K562 (cell line): ENCODE data around the gene OR52W1. TPM values are rescaled to one million over a fixed set of nuclear protein-coding genes. Genes with fewer than 3 reads are reported as not detected.

Source experiments
- ATAC-seq: fragments of 200-7000 bp; cut with Tn5 transposase; 3 replicates; pipeline ENCODE4 v1.9.1; 2020; ENCODE audit warnings: moderate library complexity
- BruUV-seq: library from RNA; stranded (reverse); fragments of 400-500 nt; replicated peaks from 2 replicates; lab custom pipeline; 2021; lab: Mats Ljungman, UMichigan
- CTCF ChIA-PET: fragments of 300-600 bp; formaldehyde crosslinking; extraction: SDS; loops from one replicate; lab custom pipeline; 2021; ENCODE audit warnings: low intra/inter-chr PET ratio; lab: Yijun Ruan, JAX
- POLR2A ChIA-PET: fragments of 300-600, 350-650 bp; sonication (Branson Sonifier 250); formaldehyde crosslinking; extraction: SDS; loops from one replicate; lab custom pipeline; 2021; ENCODE audit warnings: antibody characterized with exemption, inconsistent platforms; lab: Yijun Ruan, JAX
- DNase-seq, 4 experiments: peaks; one replicate each; pipeline versions ENCODE4 v3.0.0 to v3.0.0-alpha.2; 2011 to 2018; ENCODE audit warnings: low spot score in 3 of 4, mixed read lengths in 3 of 4; ENCODE audit errors: extremely low read depth in 1 of 4
- FAIRE-seq: peaks from 2 replicates; lab custom pipeline; 2011; peaks lifted over from hg19 to GRCh38; lab: Jason Lieb, UNC
- H2AFZ ChIP-seq: 2 replicates; pipeline ENCODE4 v1.6.0; 2011; ENCODE audit warnings: low read depth, low read length, control low read depth, inconsistent platforms
- H3K27ac ChIP-seq: fragments of 200-600 bp; 3 replicates; pipeline ENCODE4 v1.8.0; 2011; ENCODE audit warnings: low read depth, mild to moderate bottlenecking, control low read depth, inconsistent platforms, low read length, moderate library complexity, mixed read lengths; ENCODE audit errors: extremely low read depth
- H3K27me3 ChIP-seq, 2 experiments: fragments of 300-600 bp in 1 of 2; 2 replicates in 1 of 2; 3 replicates in 1 of 2; pipeline versions ENCODE4 v1.6.0 to v1.8.0; 2011; ENCODE audit warnings: inconsistent platforms in 2 of 2, low read length in 2 of 2, mild to moderate bottlenecking in 1 of 2, mixed read lengths in 1 of 2, moderate library complexity in 1 of 2; ENCODE audit not compliant: control insufficient read depth in 2 of 2, insufficient read depth in 2 of 2
- H3K36me3 ChIP-seq: fragments of 300-600 bp; 3 replicates; pipeline ENCODE4 v1.8.0; 2011; ENCODE audit warnings: mild to moderate bottlenecking, low read length, inconsistent platforms; ENCODE audit not compliant: control insufficient read depth, insufficient read depth
- H3K4me1 ChIP-seq, 2 experiments: fragments of 200-600 bp in 1 of 2; replicated peaks in 1 of 2; 2 replicates in 1 of 2; 3 replicates in 1 of 2; pipeline versions ENCODE4 v1.5.1 to v1.8.0; 2011; ENCODE audit warnings: inconsistent platforms in 2 of 2, low read length in 2 of 2, mild to moderate bottlenecking in 1 of 2, mixed read lengths in 1 of 2, moderate library complexity in 1 of 2; ENCODE audit not compliant: control insufficient read depth in 2 of 2, insufficient read depth in 2 of 2
- H3K4me2 ChIP-seq: 2 replicates; pipeline ENCODE4 v1.6.1; 2011; ENCODE audit warnings: low read length, control low read depth, inconsistent platforms, mixed read lengths; ENCODE audit not compliant: insufficient read depth
- H3K4me3 ChIP-seq: fragments of 200-600 bp; sonication (generic), shearing (Covaris generic); 2 replicates; pipeline ENCODE4 v1.5.1; 2016; ENCODE audit warnings: control low read depth, inconsistent platforms
- H3K79me2 ChIP-seq: fragments of 200-600 bp; 3 replicates; pipeline ENCODE4 v1.8.0; 2011; ENCODE audit warnings: low read length, inconsistent platforms; ENCODE audit not compliant: control insufficient read depth, insufficient read depth
- H3K9ac ChIP-seq, 2 experiments: 2 replicates each; pipeline versions ENCODE4 v1.6.0 to v1.6.1; 2011; ENCODE audit warnings: low read depth in 2 of 2, low read length in 2 of 2, control low read depth in 1 of 2, inconsistent platforms in 1 of 2, mild to moderate bottlenecking in 1 of 2, mixed read lengths in 1 of 2; ENCODE audit not compliant: insufficient read depth in 1 of 2
- H3K9me1 ChIP-seq: one replicate; pipeline ENCODE4 v1.6.0; 2011; ENCODE audit warnings: inconsistent platforms, mild to moderate bottlenecking, low read length, moderate library complexity; ENCODE audit not compliant: control insufficient read depth, insufficient read depth
- H3K9me3 ChIP-seq: replicated peaks from 2 replicates; pipeline ENCODE4 v1.5.1; 2011; ENCODE audit warnings: low read depth, low read length, inconsistent platforms; ENCODE audit not compliant: control insufficient read depth, insufficient read depth
- H4K20me1 ChIP-seq: replicated peaks from 2 replicates; pipeline ENCODE4 v1.6.1; 2011; ENCODE audit warnings: low read length, inconsistent platforms, mixed read lengths; ENCODE audit not compliant: control insufficient read depth, insufficient read depth
- MEIS2 ChIP-seq: fragments of 450-650 bp; IDR thresholded peaks from 2 replicates; pipeline ENCODE4 v1.6.1; 2014; ENCODE audit warnings: mild to moderate bottlenecking; ENCODE audit not compliant: partially characterized antibody
- PBX2 ChIP-seq, 2 experiments: IDR thresholded peaks in 1 of 2; conservative IDR thresholded peaks in 1 of 2; 2 replicates each; pipeline ENCODE4 v1.6.1; 2016; ENCODE audit warnings: low read depth in 2 of 2, mild to moderate bottlenecking in 1 of 2, missing compliant biosample characterization in 1 of 2, missing genetic modification characterization in 1 of 2, moderate library complexity in 1 of 2
- in situ Hi-C: fragments of 300-500 bp; cut with MboI; formaldehyde crosslinking; loops from 4 replicates; pipeline ENCODE4 v1.15.0; 2018; ENCODE audit warnings: inconsistent platforms, mixed read lengths
- intact Hi-C: fragments of 100-400 bp; cut with micrococcal nuclease; formaldehyde crosslinking; loops from 2 replicates; pipeline ENCODE4 v1.14.2; 2022
- polyA plus RNA-seq, 8 experiments: library from polyadenylated mRNA; depleted of rRNA in 4 of 8; stranded (reverse) in 5 of 8; unstranded in 3 of 8; fragments of >200 nt; fragmentation: Nextera tagmentation in 2 of 8; fragmentation: Illumina TruSeq in 1 of 8; extraction: Ambion mirVana in 2 of 8; extraction: Trizol in 1 of 8; gene quantifications; 2 replicates each; pipeline versions ENCODE4 v1.2.1 to v1.2.3, GENCODE V29; 2011 to 2014; ENCODE audit warnings: inconsistent platforms in 1 of 8, missing spikeins in 1 of 8
- total RNA-seq, 7 experiments: library from RNA; depleted of rRNA in 6 of 7; stranded (reverse); fragments of >200 nt in 6 of 7; fragmentation: Illumina TruSeq in 2 of 7; extraction: Trizol in 2 of 7; gene quantifications; 2 replicates each; pipeline versions ENCODE4 v1.2.1 to v1.2.3, GENCODE V29; 2011 to 2021; ENCODE audit warnings: low replicate concordance in 1 of 7
- TF ChIP-seq, protein P1 (sequence below): sonication (generic); formaldehyde crosslinking; IDR thresholded peaks from 2 replicates; pipeline ENCODE4 v1.8.1; 2023; ENCODE audit warnings: mild to moderate bottlenecking, missing genetic modification reagents

The OR52W1 gene
- total and polyA plus RNA-seq, 9 of the 15 experiments (the other 6 are each of a cell fraction or from before 2014, with no cell fraction given): not detected

GRCh38 chr11:6191742-6192141 lies 7.3 kb upstream of the OR52W1 start:
- Histone ChIP-seq H3K4me1 (no peaks in the 10 kb centered on the region), H3K9me3 (no peaks in the 10 kb centered on the region), H4K20me1 (no peaks in the 10 kb centered on the region), H3K9me1 (no peaks in the 10 kb centered on the region), H2AFZ (no peak overlapping the region), H3K36me3 (no peaks in the 10 kb centered on the region), H3K27me3 (no peaks in the 10 kb centered on the region; a peak in 1 of 5 replicates), H3K4me3 (no peak overlapping the region), H3K79me2 (no peaks in the 10 kb centered on the region), H3K4me2 (no peak overlapping the region), H3K9ac (no peak overlapping the region), H3K27ac (no peak overlapping the region)
- intact Hi-C loops (no loop called here), in situ Hi-C loops (no loop called here)
- no TSS peak for BruUV-seq
- ATAC-seq (no peak), DNase-seq (no peak), FAIRE-seq (no peak)
- POLR2A ChIA-PET: no interaction called here
- TF ChIP-seq MEIS2 (peak; percentile 52), PBX2 (CRISPR knock-in tag; IDR thresholded peaks at IDR 0.05; ENCODE audit: low read depth) (no peak), PBX2 (tag; conservative IDR thresholded peaks at IDR 0.05; ENCODE audit: low read depth) (peak; percentile 55; the same call in 1 of the 2 replicates)
- TF ChIP-seq, protein P1, sequence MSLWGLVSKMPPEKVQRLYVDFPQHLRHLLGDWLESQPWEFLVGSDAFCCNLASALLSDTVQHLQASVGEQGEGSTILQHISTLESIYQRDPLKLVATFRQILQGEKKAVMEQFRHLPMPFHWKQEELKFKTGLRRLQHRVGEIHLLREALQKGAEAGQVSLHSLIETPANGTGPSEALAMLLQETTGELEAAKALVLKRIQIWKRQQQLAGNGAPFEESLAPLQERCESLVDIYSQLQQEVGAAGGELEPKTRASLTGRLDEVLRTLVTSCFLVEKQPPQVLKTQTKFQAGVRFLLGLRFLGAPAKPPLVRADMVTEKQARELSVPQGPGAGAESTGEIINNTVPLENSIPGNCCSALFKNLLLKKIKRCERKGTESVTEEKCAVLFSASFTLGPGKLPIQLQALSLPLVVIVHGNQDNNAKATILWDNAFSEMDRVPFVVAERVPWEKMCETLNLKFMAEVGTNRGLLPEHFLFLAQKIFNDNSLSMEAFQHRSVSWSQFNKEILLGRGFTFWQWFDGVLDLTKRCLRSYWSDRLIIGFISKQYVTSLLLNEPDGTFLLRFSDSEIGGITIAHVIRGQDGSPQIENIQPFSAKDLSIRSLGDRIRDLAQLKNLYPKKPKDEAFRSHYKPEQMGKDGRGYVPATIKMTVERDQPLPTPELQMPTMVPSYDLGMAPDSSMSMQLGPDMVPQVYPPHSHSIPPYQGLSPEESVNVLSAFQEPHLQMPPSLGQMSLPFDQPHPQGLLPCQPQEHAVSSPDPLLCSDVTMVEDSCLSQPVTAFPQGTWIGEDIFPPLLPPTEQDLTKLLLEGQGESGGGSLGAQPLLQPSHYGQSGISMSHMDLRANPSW (CRISPR knock-in tag): no peak
- CTCF ChIA-PET: no interaction called here
